Activated T-cell treated with anti-CD3 and anti-CD28 coated beads for 1 hour (primary cell): ENCODE results near the gene ERVK3-1.
"Not testable (repeated sequence)": the region's sequence is repeated elsewhere in the genome, so short reads cannot be mapped to it uniquely, and the experiment has no call there.

ENCODE experiments used
- DNase-seq: peaks from one replicate; pipeline ENCODE4 v3.0.0-alpha.2; 2020; ENCODE audit warnings: low read depth

ERVK3-1 gene

DNA sequence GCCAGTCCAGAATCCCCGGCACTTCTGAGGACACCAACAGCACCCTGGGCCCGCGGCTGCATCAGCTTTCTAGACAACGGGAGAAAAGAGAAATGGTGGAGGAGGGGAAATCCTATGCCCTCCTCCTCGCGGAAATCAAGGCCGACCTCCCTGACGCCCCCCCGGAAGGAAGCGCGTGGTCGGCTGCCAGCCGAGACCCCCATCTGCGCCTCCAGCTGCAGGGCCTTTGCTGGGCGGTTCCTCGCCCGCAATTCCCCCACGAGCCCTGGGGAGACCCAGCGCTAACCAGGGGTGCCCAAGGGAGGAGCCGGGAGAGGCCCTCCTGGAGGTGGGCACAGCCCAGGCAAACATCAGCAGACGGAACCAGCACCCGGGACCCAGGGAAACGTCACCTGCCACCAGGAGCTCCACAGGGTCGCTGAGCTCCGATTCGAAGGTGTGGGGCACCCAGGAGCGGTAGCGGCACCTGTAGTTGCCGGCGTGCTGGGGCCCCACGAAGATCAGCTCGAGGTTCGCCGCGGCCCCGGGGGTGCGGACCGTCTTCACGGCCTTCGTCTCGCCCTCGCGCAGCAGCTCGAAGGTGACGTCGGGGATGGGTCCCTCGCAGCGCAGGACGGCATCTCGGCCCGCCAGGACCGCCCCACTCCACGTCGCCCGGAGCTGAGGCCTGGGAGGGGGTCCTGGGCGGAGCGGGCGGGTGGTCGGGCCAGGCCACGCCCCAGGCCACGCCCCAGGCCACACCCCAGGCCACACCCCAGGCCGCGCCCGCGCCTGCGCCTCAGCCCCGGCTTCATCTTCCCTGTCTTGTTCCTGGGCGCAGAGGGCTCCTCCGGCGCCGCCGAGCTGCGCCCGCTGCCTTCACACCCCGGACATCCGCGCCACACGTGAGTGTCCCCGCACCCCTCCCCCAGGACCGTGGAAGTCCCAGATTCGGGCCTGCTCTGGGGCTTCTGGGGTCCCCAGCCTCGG is 42.1 kb downstream of the ERVK3-1 start:
- DNase-seq = peak; percentile 52

DNA sequence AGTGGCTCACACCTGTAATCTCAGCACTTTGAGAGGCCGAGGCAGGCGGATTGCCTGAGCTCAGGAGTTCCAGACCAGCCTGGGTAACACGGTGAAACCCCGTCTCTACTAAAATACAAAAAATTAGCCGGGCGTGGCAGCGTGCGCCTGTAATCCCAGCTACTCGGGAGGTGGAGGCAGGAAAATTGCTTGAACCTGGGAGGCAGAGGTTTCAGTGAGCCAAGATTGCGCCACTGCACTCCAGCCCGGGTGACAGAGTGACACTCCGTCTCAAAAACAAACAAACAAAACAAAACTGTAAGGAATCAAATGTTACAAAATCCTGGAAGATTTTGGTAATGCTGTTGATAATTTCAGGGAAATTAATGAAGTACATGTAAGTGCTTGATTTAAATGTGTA is 42.9 kb downstream of the ERVK3-1 start:
- not testable (repeated sequence) for DNase-seq

DNA sequence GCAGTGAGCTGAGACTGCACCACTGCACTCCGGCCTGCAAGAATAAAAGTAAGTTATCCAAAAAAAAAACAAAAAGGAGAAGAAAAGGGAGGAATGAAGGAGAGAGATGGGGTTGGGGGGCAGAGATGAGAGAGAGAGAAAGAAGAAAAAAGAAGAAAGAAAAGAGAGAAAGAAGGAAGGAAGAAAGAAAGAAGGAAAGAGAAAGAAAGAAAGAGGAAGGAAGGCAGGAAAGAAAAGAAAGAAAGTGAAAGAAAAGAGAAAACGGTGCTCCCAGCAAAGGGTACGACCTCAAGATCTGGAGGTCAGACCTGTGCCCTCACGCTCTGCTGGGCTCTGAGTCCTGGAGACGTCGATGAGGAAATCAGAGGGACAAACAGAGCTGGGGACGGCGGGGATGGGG is 44.4 kb downstream of the ERVK3-1 start:
- DNase-seq = no peak

DNA sequence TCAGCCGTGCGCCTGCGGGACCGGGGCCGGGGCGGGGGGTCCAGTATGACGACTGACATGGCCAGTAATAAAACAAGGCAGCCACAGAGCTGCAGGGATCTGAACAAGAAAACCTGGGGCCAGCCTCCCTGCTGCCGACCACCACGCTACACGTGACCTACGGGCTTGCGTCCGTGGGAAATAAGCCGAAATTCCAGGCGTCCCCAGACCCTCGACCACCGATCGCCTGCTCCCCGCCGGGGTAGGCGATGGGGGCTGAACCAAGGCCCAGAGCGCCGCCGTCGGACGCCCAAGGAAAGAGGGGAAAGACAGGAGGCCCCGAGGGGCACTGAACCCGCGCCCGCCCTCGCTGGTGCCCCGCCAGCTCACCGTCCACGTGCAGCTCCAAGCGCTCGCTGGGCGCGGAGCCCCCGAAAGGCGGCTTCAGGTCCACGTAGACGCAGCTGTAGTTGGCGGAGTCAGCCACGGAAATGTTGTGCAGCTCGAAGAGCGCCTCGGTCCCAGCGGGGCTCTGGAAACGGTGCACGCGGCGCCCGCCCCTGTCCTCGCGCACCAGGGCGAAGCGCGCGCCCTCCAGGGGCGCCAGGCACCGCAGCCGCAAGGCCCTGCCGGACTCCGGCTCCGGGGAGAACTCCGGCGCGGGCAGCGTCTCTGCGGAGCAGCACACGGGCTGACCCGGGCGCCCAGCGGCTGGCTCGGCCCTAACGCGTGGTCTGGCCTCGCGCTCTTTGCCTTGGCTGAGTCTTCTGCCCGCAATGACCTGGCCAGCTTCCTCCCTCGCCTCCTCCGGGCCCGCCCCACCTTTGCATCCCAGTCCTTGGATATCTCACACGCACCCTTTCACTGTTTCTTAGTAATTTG is 45.1 kb downstream of the ERVK3-1 start:
- DNase-seq = no peak

DNA sequence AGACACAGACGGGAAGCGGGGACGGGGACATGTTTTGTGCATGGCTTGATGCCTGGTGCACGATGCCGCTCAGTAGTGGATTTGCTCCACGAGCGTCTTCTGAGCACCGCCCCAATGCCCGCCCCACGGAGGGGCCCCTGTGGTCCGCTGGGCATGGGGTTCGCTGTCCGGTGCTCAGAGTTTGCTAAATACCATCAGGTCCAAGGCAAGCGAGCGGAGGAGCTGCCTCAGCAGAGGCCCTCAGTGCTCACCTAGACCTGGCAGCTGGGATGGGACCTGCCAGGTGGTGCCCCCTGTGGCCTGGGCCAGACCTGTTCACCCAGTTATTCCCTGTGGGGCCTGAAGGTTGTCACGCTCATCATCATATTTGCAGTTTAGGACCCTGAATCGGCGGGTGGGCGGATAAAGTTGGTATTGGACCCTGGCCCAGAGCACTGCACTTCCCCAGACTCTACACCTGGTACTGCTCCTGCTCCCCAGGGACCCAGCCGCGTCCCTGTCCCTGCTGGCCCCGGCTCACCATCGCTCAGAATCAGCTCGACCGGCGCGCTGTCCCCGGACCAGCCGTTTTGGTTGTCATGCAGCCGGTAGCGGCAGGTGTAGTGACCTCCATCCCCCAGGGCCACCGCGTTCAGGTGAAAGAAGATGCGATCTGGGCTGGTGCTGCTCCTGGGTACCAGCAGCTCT is 45.8 kb downstream of the ERVK3-1 start:
- DNase-seq = no peak

- DNase-seq = no peak
These were observed 46.3 kb downstream of the ERVK3-1 start for GRCh38 chr19:58351558-58351878.

DNA sequence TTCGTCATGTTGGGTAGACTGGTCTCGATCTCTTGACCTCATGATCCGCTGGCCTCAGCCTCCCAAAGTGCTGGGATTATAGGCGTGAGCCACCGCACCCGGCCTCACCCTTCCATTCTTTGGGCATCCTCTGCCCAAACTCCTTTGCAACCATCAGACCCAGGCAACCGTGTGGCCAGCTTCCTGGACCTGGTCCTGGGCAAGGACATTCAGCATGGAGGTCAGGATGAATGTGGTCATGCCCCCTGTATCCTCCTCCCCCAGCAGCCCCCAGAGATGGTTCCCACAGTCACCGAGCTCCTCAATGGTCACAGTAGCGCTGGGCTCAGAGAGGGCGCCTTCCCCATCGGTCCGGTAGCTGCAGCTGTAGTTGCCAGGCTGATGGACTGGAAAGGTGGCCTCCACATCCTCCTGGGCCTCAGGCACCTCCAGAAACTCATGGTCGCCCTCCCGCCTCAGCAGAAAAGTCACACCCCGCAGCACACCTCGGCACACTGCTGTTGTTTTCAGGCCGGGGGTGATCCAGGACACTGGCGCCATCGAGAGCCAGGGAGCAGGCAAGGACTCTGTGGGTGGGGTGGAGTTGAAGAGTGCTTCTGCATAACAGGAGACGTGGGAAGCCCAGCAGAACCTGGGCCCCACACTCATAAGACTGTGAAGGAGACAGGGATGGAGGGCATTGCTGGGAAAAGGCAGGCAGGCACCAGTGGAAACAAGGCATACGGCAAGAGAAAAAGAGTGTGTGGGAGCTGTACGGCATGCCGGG is 47.0 kb downstream of the ERVK3-1 start:
- DNase-seq = no peak

DNA sequence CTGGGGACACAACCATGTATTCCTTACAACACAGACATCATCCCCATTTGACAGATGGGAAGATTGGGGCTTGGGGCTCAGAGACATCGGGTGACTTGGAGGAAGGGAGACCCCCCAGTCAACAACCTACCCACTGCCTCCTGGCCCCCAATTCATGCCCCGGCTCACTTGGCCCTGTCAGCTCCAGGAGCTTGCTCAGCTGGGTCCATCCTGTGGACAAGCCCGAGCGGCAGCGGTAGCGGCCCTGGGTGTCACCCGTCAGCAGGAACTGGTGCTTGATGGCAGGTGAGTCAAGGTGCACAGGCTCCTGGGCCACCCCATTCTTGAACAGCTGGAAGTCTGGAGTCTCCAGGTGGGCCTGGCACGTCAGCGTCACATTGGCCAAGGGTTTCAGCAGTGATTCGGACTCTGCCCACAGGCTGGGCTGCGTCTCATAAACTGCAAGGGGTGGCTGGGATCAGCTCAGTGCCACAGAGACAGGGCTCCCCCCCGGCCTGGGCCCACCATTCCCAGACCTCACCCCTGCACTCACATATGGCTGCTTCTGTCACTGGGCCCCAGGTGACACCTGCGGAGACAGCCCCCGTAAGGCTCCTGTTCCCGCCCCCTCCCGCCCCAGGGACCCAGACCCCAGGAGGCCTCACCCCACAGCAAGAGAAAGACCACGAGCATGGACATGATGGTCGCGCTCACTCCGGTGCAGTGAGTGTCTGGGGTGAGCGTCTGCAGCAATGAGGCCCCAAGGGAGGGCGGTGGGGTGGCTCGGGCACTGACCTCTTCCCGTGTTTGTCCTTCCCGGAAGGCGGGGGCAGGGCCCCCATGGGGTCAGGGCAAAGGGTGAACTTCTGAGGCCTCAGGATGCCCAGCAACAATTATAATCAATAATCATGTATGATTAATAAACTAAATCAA is 47.8 kb downstream of the ERVK3-1 start, which contains the start of gene A1BG:
TSS of gene A1BG (minus strand) at position 733 of the 912 bp plus-strand sequence. CDS start at position 678, 55 bp downstream.
- no peak for DNase-seq

DNA sequence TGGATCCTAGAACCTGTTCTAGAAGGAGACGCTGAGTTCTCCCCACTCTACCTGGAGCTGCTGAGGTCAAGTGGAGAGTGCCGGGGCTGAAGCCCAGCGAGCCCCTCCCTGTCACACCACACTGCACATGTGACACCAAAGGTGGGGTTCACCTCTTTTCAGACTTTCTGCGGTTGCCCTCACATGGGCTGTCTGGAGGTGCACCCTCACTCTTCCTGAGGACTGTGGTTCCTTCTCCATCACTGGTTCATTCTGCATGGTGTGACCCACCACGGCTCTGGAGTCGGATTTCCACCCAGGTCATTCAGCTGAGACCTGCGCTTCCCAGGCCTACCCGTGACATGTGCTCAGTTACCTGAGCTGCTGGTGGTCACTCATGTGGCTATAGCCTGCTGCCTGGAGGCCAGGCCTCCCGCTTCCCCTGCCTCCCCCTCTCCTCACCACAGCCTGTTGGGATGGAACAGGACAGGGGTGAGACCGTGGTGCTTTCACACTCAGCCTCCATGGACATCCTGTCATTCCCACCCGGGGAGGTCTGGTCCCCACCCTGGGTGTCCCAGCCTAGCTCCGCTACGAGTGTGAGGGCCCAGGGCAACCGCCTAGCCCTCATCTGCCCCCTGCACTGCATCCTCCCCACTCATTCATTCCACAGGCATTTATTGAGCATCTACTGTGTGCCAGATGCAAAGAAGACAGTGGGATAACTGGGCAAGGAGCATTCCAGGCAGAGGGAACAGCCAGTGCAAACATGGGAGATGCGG is 48.7 kb downstream of the ERVK3-1 start:
- DNase-seq = no peak

- DNase-seq = no peak
These were observed 49.4 kb downstream of the ERVK3-1 start for GRCh38 chr19:58354478-58355030.

DNA sequence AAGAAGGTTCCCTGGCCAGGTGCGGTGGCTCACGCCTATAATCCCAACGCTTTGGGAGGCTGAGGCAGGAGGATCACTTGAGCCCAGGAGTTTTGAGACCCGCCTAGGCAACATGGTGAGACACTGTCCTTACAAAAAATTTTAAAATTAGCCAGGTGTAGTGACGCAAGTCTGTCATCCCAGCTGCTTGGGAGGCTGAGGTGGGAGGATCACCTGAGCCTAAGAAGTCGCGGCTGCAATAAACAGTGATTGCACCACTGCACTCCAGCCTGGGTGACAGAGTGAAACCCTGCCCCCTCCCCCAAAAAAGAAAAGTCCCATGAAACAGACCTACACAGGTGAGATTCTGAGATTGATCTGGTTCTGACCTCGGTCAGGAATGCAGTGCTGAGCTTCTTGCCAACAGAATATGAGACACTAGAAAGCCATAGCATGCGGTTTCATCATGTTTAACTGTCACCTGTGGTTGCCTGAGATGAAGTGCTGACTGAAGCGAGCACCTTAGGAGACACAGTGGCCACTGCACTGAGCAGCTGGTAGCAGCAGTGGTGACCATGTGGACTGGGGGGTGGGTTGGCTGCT is 50.1 kb downstream of the ERVK3-1 start:
- DNase-seq = no peak

- DNase-seq = no peak
These were observed 51.0 kb downstream of the ERVK3-1 start for GRCh38 chr19:58355908-58356765.

DNA sequence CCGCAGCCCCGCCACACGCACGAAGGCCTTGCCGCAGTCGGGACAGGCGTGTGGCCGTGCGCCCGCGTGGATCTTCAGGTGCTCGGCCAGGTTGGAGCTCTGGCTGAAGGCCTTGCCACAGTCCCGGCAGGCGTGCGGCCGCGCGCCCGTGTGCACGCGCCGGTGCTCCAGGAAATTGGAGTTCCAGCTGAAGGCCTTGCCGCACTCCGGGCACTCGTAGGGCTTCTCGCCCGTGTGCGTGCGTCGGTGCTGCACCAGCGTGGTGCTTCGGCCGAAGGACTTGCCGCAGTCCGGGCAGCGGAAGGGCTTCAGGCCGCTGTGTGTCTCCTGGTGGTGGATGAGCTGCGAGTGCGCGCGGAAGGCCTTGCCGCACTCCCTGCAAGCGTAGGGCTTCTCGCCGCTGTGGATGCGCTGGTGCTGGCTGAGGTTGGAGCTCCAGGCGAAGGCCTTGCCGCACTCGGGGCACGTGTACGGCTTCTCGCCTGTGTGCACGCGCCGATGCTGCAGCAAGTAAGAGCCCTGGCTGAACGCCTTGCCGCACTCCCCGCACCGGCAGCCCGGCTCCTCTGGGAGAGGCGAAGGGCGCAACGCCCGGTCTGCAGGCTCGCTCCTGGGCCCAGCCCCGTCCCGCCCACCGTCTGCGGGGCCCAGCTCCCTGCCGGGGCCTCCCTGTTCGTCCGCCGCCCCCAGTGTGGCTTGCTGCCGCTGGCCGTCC is 51.7 kb downstream of the ERVK3-1 start:
- DNase-seq = no peak

DNA sequence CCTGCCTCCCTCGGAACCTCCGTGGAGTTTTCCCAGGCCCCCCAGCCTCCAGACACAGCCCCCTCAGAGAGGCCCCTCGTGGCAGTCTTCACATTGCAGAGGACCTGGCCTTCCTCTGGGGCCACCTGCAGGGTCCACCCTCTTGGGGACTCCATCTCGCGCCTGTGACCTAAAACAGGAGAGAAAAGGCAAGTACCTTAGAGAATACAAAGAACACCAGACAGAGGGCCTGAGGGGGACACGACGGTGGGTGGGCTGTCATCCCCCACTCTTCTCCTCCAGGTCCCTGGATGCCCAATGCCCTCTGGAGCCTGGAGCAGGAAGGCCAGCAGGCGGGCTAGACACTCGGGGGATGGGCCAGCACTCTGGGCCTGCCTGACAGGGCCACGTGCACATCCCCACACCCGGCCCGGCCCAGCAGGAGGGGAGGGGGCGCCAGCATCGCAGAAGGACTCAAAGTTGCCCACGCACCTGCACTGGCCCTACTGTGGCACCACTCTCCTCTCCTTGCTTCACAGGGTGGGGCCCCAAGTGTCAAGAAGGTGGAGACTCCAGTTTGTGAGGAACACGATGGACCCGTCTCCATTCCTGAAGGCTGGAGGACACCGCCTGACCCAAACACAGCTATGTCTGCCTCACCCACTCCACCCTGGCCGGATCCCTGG is 52.4 kb downstream of the ERVK3-1 start:
- no peak for DNase-seq

DNA sequence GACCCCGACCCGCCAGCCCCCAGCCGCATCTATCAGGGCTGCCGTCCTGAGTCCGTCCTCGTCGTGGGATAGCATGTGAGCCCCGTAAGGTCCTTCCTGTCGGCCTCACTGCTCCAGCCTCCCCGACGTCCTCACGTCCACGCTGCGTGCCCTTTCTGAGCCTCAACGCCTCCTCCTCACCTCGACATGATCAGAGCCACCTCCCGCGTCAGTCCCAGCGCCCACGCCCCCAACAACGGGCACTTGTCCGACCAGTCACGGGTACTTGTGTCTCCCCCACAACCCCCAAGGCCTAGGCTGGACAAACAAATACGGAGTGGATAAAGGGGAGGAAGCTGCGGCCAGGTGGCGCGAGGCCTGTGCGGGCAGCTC is 56.7 kb downstream of the ERVK3-1 start:
- no peak for DNase-seq

DNA sequence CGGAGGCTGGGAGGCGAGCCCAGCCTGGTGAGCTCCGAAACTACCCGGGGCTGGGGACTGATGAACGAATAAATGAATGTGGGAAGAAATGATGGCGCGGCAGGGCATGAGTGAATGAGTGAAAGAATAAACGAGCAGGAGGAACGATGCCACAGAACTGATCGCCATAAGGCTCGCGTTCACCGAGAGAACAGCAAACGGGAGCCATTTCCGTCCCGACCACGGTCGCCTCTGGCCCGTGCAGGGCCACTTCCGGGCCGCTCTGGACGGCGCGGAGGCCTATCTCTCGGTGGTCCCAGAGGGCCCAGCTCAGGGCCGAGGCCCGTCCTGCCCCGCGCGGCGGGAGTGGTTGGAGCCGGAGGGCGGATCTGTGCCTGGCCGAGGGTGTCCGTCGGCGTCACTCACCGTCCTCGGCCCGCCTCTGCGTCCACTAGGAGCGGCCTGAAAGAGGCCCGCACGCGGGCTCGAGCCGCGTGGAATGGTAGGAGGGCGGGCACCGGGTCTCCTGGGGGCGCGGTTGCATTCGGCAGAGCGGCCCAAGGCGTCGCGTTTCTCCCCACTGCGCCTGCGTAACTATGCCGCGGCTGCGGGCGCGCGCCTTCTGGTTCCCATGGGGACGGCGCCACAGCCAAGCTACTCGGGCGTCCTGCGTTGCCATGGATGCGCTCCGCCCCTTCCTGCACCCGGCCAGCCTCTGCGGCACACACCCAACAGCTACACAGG is 57.3 kb downstream of the ERVK3-1 start, which contains the start of gene ZNF497:
TSS of gene ZNF497 (minus strand) at position 480 of the 723 bp plus-strand sequence. CDS start 5,116 bp downstream, outside the sequence.
- DNase-seq = peak; percentile 95
